WTC11 (cell line): ENCODE data around the gene SEBOX. TPM values are rescaled to one million over a fixed set of nuclear protein-coding genes. Genes with fewer than 3 reads are reported as not detected.

Source experiments
- ATAC-seq: fragments of 200-7000 bp; cut with Tn5 transposase; 2 replicates; pipeline ENCODE4 v1.10.0; 2021; ENCODE audit warnings: mild to moderate bottlenecking, moderate library complexity
- CTCF ChIA-PET: fragments of 300-600 bp; sonication (Branson Sonifier 250); formaldehyde crosslinking; loops from one replicate; lab custom pipeline; 2021; ENCODE audit warnings: antibody characterized with exemption; lab: Charles Lee
- POLR2A ChIA-PET: fragments of 350-600 bp; sonication (Branson Sonifier 250); formaldehyde crosslinking; loops from one replicate; lab custom pipeline; 2021; ENCODE audit warnings: antibody characterized with exemption; lab: Charles Lee
- DNase-seq: peaks from one replicate; pipeline ENCODE4 v3.0.0; 2021; ENCODE audit warnings: low spot score
- H3K27ac Mint-ChIP-seq: 2 replicates; pipeline ENCODE4 v1.8.0; 2021; ENCODE audit warnings: mixed read lengths
- H3K27me3 Mint-ChIP-seq: 2 replicates; pipeline ENCODE4 v1.8.0; 2021; ENCODE audit warnings: low read depth, mild to moderate bottlenecking, moderate library complexity, mixed read lengths
- H3K36me3 Mint-ChIP-seq: 2 replicates; pipeline ENCODE4 v1.8.0; 2021; ENCODE audit warnings: mixed read lengths
- H3K4me1 Mint-ChIP-seq: 2 replicates; pipeline ENCODE4 v1.8.0; 2022; ENCODE audit warnings: mixed read lengths
- H3K4me3 Mint-ChIP-seq: 2 replicates; pipeline ENCODE4 v1.8.0; 2021; ENCODE audit warnings: mild to moderate bottlenecking, moderate library complexity, mixed read lengths
- H3K9me3 Mint-ChIP-seq: 2 replicates; pipeline ENCODE4 v1.8.0; 2021; ENCODE audit warnings: mixed read lengths
- CDX4 ChIP-seq: fragments of 250-450 bp; sonication (Bioruptor Pico); IDR thresholded peaks from 2 replicates; pipeline ENCODE4 v1.9.0; 2021; ENCODE audit warnings: moderate library complexity, mild to moderate bottlenecking, inconsistent platforms, borderline replicate concordance
- E2F1 ChIP-seq: sonication (generic); formaldehyde crosslinking; IDR thresholded peaks from 2 replicates; pipeline ENCODE4 v1.8.0; 2022; ENCODE audit warnings: mild to moderate bottlenecking, missing genetic modification reagents
- GABPB1 ChIP-seq: sonication (generic); formaldehyde crosslinking; IDR thresholded peaks from 2 replicates; pipeline ENCODE4 v1.8.1; 2023; ENCODE audit warnings: mild to moderate bottlenecking, missing genetic modification reagents
- GRHL2 ChIP-seq: fragments of 250-450 bp; sonication (Bioruptor Pico); IDR thresholded peaks from 2 replicates; pipeline ENCODE4 v1.8.0; 2022; ENCODE audit warnings: mild to moderate bottlenecking, moderate library complexity; ENCODE audit not compliant: insufficient replicate concordance, severe bottlenecking
- IRF1 ChIP-seq: sonication (generic); formaldehyde crosslinking; IDR thresholded peaks from 2 replicates; pipeline ENCODE4 v1.8.0; 2023; ENCODE audit warnings: missing genetic modification reagents
- JAZF1 ChIP-seq: fragments of 250-450 bp; sonication (Bioruptor Pico); IDR thresholded peaks from 2 replicates; pipeline ENCODE4 v1.9.0; 2021; ENCODE audit warnings: moderate library complexity, mild to moderate bottlenecking, inconsistent platforms
- KAT7 ChIP-seq: sonication (generic); formaldehyde crosslinking; IDR thresholded peaks from 2 replicates; pipeline ENCODE4 v1.8.1; 2023; ENCODE audit warnings: missing genetic modification reagents, mild to moderate bottlenecking, borderline replicate concordance
- NFE2L1 ChIP-seq: sonication (generic); formaldehyde crosslinking; IDR thresholded peaks from 2 replicates; pipeline ENCODE4 v1.8.1; 2023; ENCODE audit warnings: missing genetic modification reagents
- NR3C1 ChIP-seq: sonication (generic); formaldehyde crosslinking; conservative IDR thresholded peaks from 2 replicates; pipeline ENCODE4 v1.8.1; 2023; ENCODE audit warnings: low read depth, mild to moderate bottlenecking, missing genetic modification reagents
- RORB ChIP-seq: fragments of 250-450 bp; sonication (Bioruptor Pico); IDR thresholded peaks from 2 replicates; pipeline ENCODE4 v1.9.0; 2021; ENCODE audit warnings: mild to moderate bottlenecking
- SP1 ChIP-seq: sonication (generic); formaldehyde crosslinking; conservative IDR thresholded peaks from 2 replicates; pipeline ENCODE4 v1.8.1; 2022; ENCODE audit warnings: missing genetic modification reagents
- TEAD1 ChIP-seq: sonication (generic); formaldehyde crosslinking; IDR thresholded peaks from 2 replicates; pipeline ENCODE4 v1.8.0; 2022; ENCODE audit warnings: mild to moderate bottlenecking, missing genetic modification reagents
- ZBTB43 ChIP-seq: sonication (generic); formaldehyde crosslinking; IDR thresholded peaks from 2 replicates; pipeline ENCODE4 v1.8.1; 2023; ENCODE audit warnings: mild to moderate bottlenecking, missing genetic modification reagents
- ZNF219 ChIP-seq: sonication (generic); formaldehyde crosslinking; IDR thresholded peaks from 2 replicates; pipeline ENCODE4 v1.8.0; 2023; ENCODE audit warnings: missing genetic modification reagents, mild to moderate bottlenecking, borderline replicate concordance
- ZNF232 ChIP-seq: sonication (generic); formaldehyde crosslinking; IDR thresholded peaks from 2 replicates; pipeline ENCODE4 v1.8.0; 2022; ENCODE audit warnings: mild to moderate bottlenecking, missing genetic modification reagents
- ZNF396 ChIP-seq: fragments of 250-450 bp; sonication (Bioruptor Pico); IDR thresholded peaks from 2 replicates; pipeline ENCODE4 v1.8.0; 2021; ENCODE audit warnings: mild to moderate bottlenecking, moderate library complexity, borderline replicate concordance
- ZNF512 ChIP-seq: sonication (generic); formaldehyde crosslinking; IDR thresholded peaks from 2 replicates; pipeline ENCODE4 v1.8.1; 2022; ENCODE audit warnings: missing genetic modification reagents, borderline replicate concordance
- total RNA-seq: library from RNA; stranded (reverse); gene quantifications from 3 replicates; pipeline ENCODE4 v1.2.3, GENCODE V29; 2021

Gene SEBOX
- total RNA-seq, 1 experiment from 2014 or later, result not detected

GRCh38 chr17:28395968-28396367, 31.0 kb upstream of the SEBOX start:
- no peak overlapping the region for H3K4me3 Mint-ChIP-seq
- ChIA-PET CTCF (interaction anchor here (1.3 to 2.3 kb wide), 5 partner anchors 9 to 30 kb away, joined by 4 to 11 read pairs (median 8); no protein-coding TSS in a partner anchor), POLR2A (no interaction called here)
- DNase-seq (no peak), ATAC-seq (no peak)
- peaks cover 10% of the 10 kb centered on the region for H3K27me3 Mint-ChIP-seq
- no peaks in the 10 kb centered on the region for H3K9me3 Mint-ChIP-seq
- TF ChIP-seq E2F1 (CRISPR knock-in tag) (no peak), ZNF232 (no peak), CDX4 (no peak), GABPB1 (CRISPR knock-in tag) (no peak), RORB (CRISPR knock-in tag) (no peak), NR3C1 (CRISPR knock-in tag) (no peak), JAZF1 (CRISPR knock-in tag) (no peak), ZBTB43 (CRISPR knock-in tag) (no peak), ZNF512 (CRISPR knock-in tag) (no peak), GRHL2 (CRISPR knock-in tag) (no peak), TEAD1 (no peak), IRF1 (CRISPR knock-in tag) (no peak)
- no peak overlapping the region for H3K27ac Mint-ChIP-seq
- peaks cover 9% of the 10 kb centered on the region; the same call in 1 of the 2 replicates for H3K36me3 Mint-ChIP-seq
- H3K4me1 Mint-ChIP-seq, result peaks cover 9% of the 10 kb centered on the region

- Mint-ChIP-seq H3K27me3 (peaks cover 9% of the 10 kb centered on the region; the same call in 1 of the 2 replicates), H3K36me3 (peaks cover 12% of the 10 kb centered on the region), H3K27ac (no peak overlapping the region), H3K4me3 (no peak overlapping the region), H3K4me1 (peaks cover 9% of the 10 kb centered on the region), H3K9me3 (no peaks in the 10 kb centered on the region)
- CTCF ChIA-PET, result interaction anchor here (2.0 kb wide), 1 partner anchor 29 kb away, joined by 5 read pairs; no protein-coding TSS in a partner anchor
- no peak for DNase-seq
- no peak for ATAC-seq
- no peak for TF ChIP-seq SP1
- no peak for TF ChIP-seq GRHL2 (CRISPR knock-in tag)
- TF ChIP-seq ZNF219, result no peak
- no peak for TF ChIP-seq KAT7 (CRISPR knock-in tag)
- TF ChIP-seq GABPB1 (CRISPR knock-in tag), result no peak
- no peak for TF ChIP-seq ZNF396 (CRISPR knock-in tag)
- TF ChIP-seq NFE2L1 (CRISPR knock-in tag), result no peak
- POLR2A ChIA-PET, result no interaction called here
Observed at GRCh38 chr17:28395426-28395825, 30.4 kb upstream of the SEBOX start.
